Liver (tissue), 9 donors: Measurements from ENCODE around the gene ZMYM4. TPM values are rescaled to one million over a fixed set of nuclear protein-coding genes. Genes with fewer than 3 reads are reported as not detected.

Experiments
- DNase-seq: peaks from one replicate; pipeline ENCODE4 v3.0.0-alpha.2; 2017; ENCODE audit warnings: low spot score
- H3K27ac ChIP-seq, 2 donors: one replicate each; pipeline ENCODE4 v1.7.0; 2013; ENCODE audit warnings: inconsistent platforms in 2 of 2, low read length in 2 of 2, control low read depth in 1 of 2, low read depth in 1 of 2, mild to moderate bottlenecking in 1 of 2
- H3K27me3 ChIP-seq, 4 donors: one replicate each; pipeline versions ENCODE4 v1.6.1 to v1.7.0; 2013; ENCODE audit warnings: low read length in 3 of 4, inconsistent platforms in 1 of 4, mild to moderate bottlenecking in 1 of 4, moderate library complexity in 1 of 4; ENCODE audit not compliant: control insufficient read depth in 4 of 4, insufficient read depth in 4 of 4
- H3K36me3 ChIP-seq, 4 donors: one replicate each; pipeline versions ENCODE4 v1.6.1 to v1.7.0; 2013; ENCODE audit warnings: low read length in 3 of 4, mild to moderate bottlenecking in 3 of 4, low read depth in 1 of 4, moderate library complexity in 1 of 4; ENCODE audit not compliant: control insufficient read depth in 4 of 4, insufficient read depth in 3 of 4
- H3K4me1 ChIP-seq, 4 donors: one replicate each; pipeline versions ENCODE4 v1.6.1 to v1.7.0; 2013; ENCODE audit warnings: low read length in 3 of 4, mild to moderate bottlenecking in 3 of 4, moderate library complexity in 1 of 4; ENCODE audit not compliant: control insufficient read depth in 4 of 4, insufficient read depth in 4 of 4
- H3K4me3 ChIP-seq, 3 donors: one replicate each; pipeline versions ENCODE4 v1.6.1 to v1.7.0; 2013; ENCODE audit warnings: low read length in 3 of 3, control low read depth in 1 of 3, low read depth in 1 of 3, mild to moderate bottlenecking in 1 of 3
- H3K9ac ChIP-seq, 2 donors: one replicate each; pipeline ENCODE4 v1.7.0; 2013; ENCODE audit warnings: low read length in 2 of 2, mild to moderate bottlenecking in 2 of 2, moderate library complexity in 2 of 2, control low read depth in 1 of 2, low read depth in 1 of 2
- H3K9me3 ChIP-seq, 4 donors: one replicate each; pipeline versions ENCODE4 v1.6.1 to v1.7.0; 2013; ENCODE audit warnings: low read length in 3 of 4; ENCODE audit not compliant: control insufficient read depth in 4 of 4
- ATF3 ChIP-seq: IDR thresholded peaks from 2 replicates; pipeline ENCODE4 v1.6.1; 2016; ENCODE audit warnings: antibody characterized with exemption
- CTCF ChIP-seq: fragments of 150-350 bp; IDR thresholded peaks from 2 replicates; pipeline ENCODE4 v1.5.1; 2017; ENCODE audit warnings: improper control_type of control experiment, low read depth, low read length; ENCODE audit not compliant: missing input control
- EGR1 ChIP-seq, 2 donors: IDR thresholded peaks; 2 replicates each; pipeline ENCODE4 v1.6.1; 2016 to 2018; ENCODE audit warnings: antibody characterized with exemption in 2 of 2, low read depth in 2 of 2
- FOXA1 ChIP-seq: IDR thresholded peaks from 2 replicates; pipeline ENCODE4 v1.6.1; 2016; ENCODE audit warnings: antibody characterized with exemption
- FOXA2 ChIP-seq: IDR thresholded peaks from 2 replicates; pipeline ENCODE4 v1.6.1; 2016; ENCODE audit warnings: antibody characterized with exemption
- GABPA ChIP-seq, 2 donors: IDR thresholded peaks in 1 of 2; conservative IDR thresholded peaks in 1 of 2; 2 replicates each; pipeline ENCODE4 v1.6.1; 2016; ENCODE audit warnings: antibody characterized with exemption in 2 of 2, mild to moderate bottlenecking in 1 of 2, moderate library complexity in 1 of 2
- HNF4A ChIP-seq, 2 donors: conservative IDR thresholded peaks; 2 replicates each; pipeline ENCODE4 v1.6.1; 2016; ENCODE audit warnings: antibody characterized with exemption in 2 of 2, mild to moderate bottlenecking in 2 of 2
- HNF4G ChIP-seq: IDR thresholded peaks from 2 replicates; pipeline ENCODE4 v1.6.1; 2016; ENCODE audit warnings: antibody characterized with exemption
- JUND ChIP-seq, 2 donors: IDR thresholded peaks; 2 replicates each; pipeline ENCODE4 v1.6.1; 2016; ENCODE audit warnings: antibody characterized with exemption in 2 of 2
- MAX ChIP-seq: IDR thresholded peaks from 2 replicates; pipeline ENCODE4 v1.6.1; 2016; ENCODE audit warnings: antibody characterized with exemption
- NR2F2 ChIP-seq: IDR thresholded peaks from 2 replicates; pipeline ENCODE4 v1.6.1; 2016; ENCODE audit warnings: antibody characterized with exemption
- RAD21 ChIP-seq, 2 donors: IDR thresholded peaks; 2 replicates each; pipeline ENCODE4 v1.6.1; 2016; ENCODE audit warnings: antibody characterized with exemption in 2 of 2, mild to moderate bottlenecking in 2 of 2
- REST ChIP-seq: IDR thresholded peaks from 2 replicates; pipeline ENCODE4 v1.6.1; 2016; ENCODE audit warnings: antibody characterized with exemption, mild to moderate bottlenecking
- RXRA ChIP-seq, 2 donors: IDR thresholded peaks; 2 replicates each; pipeline ENCODE4 v1.6.1; 2017 to 2018; ENCODE audit warnings: antibody characterized with exemption in 2 of 2, mild to moderate bottlenecking in 1 of 2
- SP1 ChIP-seq: IDR thresholded peaks from 2 replicates; pipeline ENCODE4 v1.6.1; 2018; ENCODE audit warnings: antibody characterized with exemption, mild to moderate bottlenecking
- TAF1 ChIP-seq: conservative IDR thresholded peaks from 2 replicates; pipeline ENCODE4 v1.6.1; 2016; ENCODE audit warnings: antibody characterized with exemption, mild to moderate bottlenecking
- YY1 ChIP-seq: IDR thresholded peaks from 2 replicates; pipeline ENCODE4 v1.6.1; 2016; ENCODE audit warnings: antibody characterized with exemption, mild to moderate bottlenecking
- ZBTB33 ChIP-seq: IDR thresholded peaks from 2 replicates; pipeline ENCODE4 v1.6.1; 2016; ENCODE audit warnings: antibody characterized with exemption
- WGBS: extraction: QIAGEN DNeasy Blood & Tissue Kit; methylation state at CpG from one replicate; pipeline ENCODE4 v1.1.7; 2013; 5-methylcytosine and 5-hydroxymethylcytosine counted together
- polyA plus RNA-seq, 2 donors: library from polyadenylated mRNA; stranded (reverse) in 1 of 2; unstranded in 1 of 2; fragments of 200-250 nt in 1 of 2; fragments of >200 nt in 1 of 2; fragmentation: Nextera tagmentation in 1 of 2; extraction: Ambion mirVana in 1 of 2; gene quantifications; one replicate each; pipeline versions ENCODE4 v1.2.1 to v1.2.3, GENCODE V29; 2013 to 2015
- total RNA-seq, 2 donors: library from RNA; depleted of rRNA; stranded (reverse); fragments of >200 nt; gene quantifications; one replicate each; pipeline ENCODE4 v1.2.3, GENCODE V29; 2014
- donor health status: healthy.
- donor health status: healthy.
- donor health status: healthy.
- donor health status: healthy.
- donor health status: healthy.

ZMYM4 gene
- total and polyA plus RNA-seq, 4 donors, result 5.3 to 16.8 (median 10.5) TPM

GRCh38 chr1:35340519-35340918 is 72.0 kb downstream of the ZMYM4 start:
- Histone ChIP-seq H3K4me3 (no peak overlapping the region), H3K4me1 (peaks cover 0 to 5% (median under 1%) of the 10 kb centered on the region in 4 donors), H3K27me3 (no peaks in the 10 kb centered on the region), H3K9me3 (no peaks in the 10 kb centered on the region), H3K36me3 (no peaks in the 10 kb centered on the region), H3K9ac (no peak overlapping the region), H3K27ac (no peak overlapping the region)
- DNase-seq, result no peak
- 95% methylated on average over 2 of the region's 2 CpGs for WGBS
- TF ChIP-seq JUND (IDR thresholded peaks at IDR 0.05) (no peak), MAX (no peak), EGR1 (IDR thresholded peaks at IDR 0.05; ENCODE audit: low read depth in 2 of 2) (no peak), YY1 (no peak), RXRA (IDR thresholded peaks at IDR 0.05) (no peak), FOXA2 (no peak), GABPA (IDR thresholded peaks at IDR 0.05 in 1 of 2, conservative IDR thresholded peaks at IDR 0.05 in 1 of 2) (no peak), SP1 (no peak), HNF4G (no peak), REST (no peak), ZBTB33 (no peak), TAF1 (no peak), RAD21 (IDR thresholded peaks at IDR 0.05) (no peak), NR2F2 (no peak), ATF3 (no peak)

- peak overlapping the region; percentile 61 to 91 for H3K27ac ChIP-seq
- TF ChIP-seq EGR1 (IDR thresholded peaks at IDR 0.05; ENCODE audit: low read depth in 2 of 2), result no peak
- peak; percentile 39 to 43 for TF ChIP-seq HNF4A (conservative IDR thresholded peaks at IDR 0.05)
- peak; percentile 35 for TF ChIP-seq ZBTB33
- no peak for TF ChIP-seq SP1
- no peak for TF ChIP-seq JUND (IDR thresholded peaks at IDR 0.05)
- TF ChIP-seq CTCF, result peak; percentile 45
- TF ChIP-seq TAF1, result no peak
- peak in 1 of 2 donors; percentile 34 for TF ChIP-seq RXRA (IDR thresholded peaks at IDR 0.05)
- no peak for TF ChIP-seq ATF3
- TF ChIP-seq YY1, result peak; percentile 71
- no peak for TF ChIP-seq NR2F2
- TF ChIP-seq MAX, result no peak
- TF ChIP-seq FOXA1, result peak; percentile 46
Measured at GRCh38 chr1:35345439-35345981, 77.0 kb downstream of the ZMYM4 start.

More at GRCh38 chr1:35345439-35345981, 77.0 kb downstream of the ZMYM4 start:
- H3K36me3 ChIP-seq, result no peaks in the 10 kb centered on the region
- no peak for DNase-seq
- no peaks in the 10 kb centered on the region for H3K9me3 ChIP-seq
- H3K4me1 ChIP-seq, result peaks cover 0 to 7% (median 2%) of the 10 kb centered on the region in 4 donors
- peak overlapping the region in 1 of 2 donors; percentile 86 for H3K9ac ChIP-seq
- H3K4me3 ChIP-seq, result peak overlapping the region; percentile 50 to 77 (median 60)
- H3K27me3 ChIP-seq, result no peaks in the 10 kb centered on the region
- 34% methylated on average over 13 of the region's 13 CpGs for WGBS
